22Rv1 (cell line): Measurements from ENCODE around the gene DACH2.

Source experiments
- CTCF ChIP-seq: fragments of 450-650 bp; IDR thresholded peaks from 2 replicates; pipeline ENCODE4 v1.5.1; 2017; ENCODE audit warnings: mild to moderate bottlenecking
- ZFX ChIP-seq: fragments of 450-650 bp; IDR thresholded peaks from 2 replicates; pipeline ENCODE4 v1.6.1; 2017; ENCODE audit warnings: antibody characterized with exemption, borderline replicate concordance

- TF ChIP-seq CTCF = no peak
- TF ChIP-seq ZFX = no peak
Observed at GRCh38 chrX:86436116-86436515, 287.9 kb downstream of the DACH2 start.
